Ectodermal cell (in vitro differentiated cells): ENCODE results near the gene PPM1L.

Experiments used
- H3K27ac ChIP-seq: 2 replicates; pipeline ENCODE4 v1.7.0; 2013; ENCODE audit warnings: mild to moderate bottlenecking, low read depth, low read length; ENCODE audit not compliant: insufficient read depth, poor library complexity, severe bottlenecking
- H3K27me3 ChIP-seq: 2 replicates; pipeline ENCODE4 v1.7.0; 2013; ENCODE audit warnings: mild to moderate bottlenecking, low read length; ENCODE audit not compliant: insufficient read depth, control insufficient read depth, poor library complexity, severe bottlenecking
- H3K36me3 ChIP-seq: one replicate; pipeline ENCODE4 v1.7.0; 2013; ENCODE audit warnings: low read length; ENCODE audit not compliant: control insufficient read depth, insufficient read depth
- H3K4me1 ChIP-seq: one replicate; pipeline ENCODE4 v1.7.0; 2013; ENCODE audit warnings: low read length; ENCODE audit not compliant: control insufficient read depth, insufficient read depth
- H3K4me3 ChIP-seq: 2 replicates; pipeline ENCODE4 v1.7.0; 2013; ENCODE audit warnings: low read depth, low read length, control low read depth; ENCODE audit not compliant: insufficient read depth
- H3K9me3 ChIP-seq: 2 replicates; pipeline ENCODE4 v1.7.0; 2013; ENCODE audit warnings: mild to moderate bottlenecking, low read length, moderate library complexity; ENCODE audit not compliant: control insufficient read depth
- WGBS, 2 experiments: methylation state at CpG; one replicate each; pipeline ENCODE4 v1.1.7; 2013; ENCODE audit warnings: missing lambda C conversion rate in 2 of 2; 5-methylcytosine and 5-hydroxymethylcytosine counted together

PPM1L gene

DNA sequence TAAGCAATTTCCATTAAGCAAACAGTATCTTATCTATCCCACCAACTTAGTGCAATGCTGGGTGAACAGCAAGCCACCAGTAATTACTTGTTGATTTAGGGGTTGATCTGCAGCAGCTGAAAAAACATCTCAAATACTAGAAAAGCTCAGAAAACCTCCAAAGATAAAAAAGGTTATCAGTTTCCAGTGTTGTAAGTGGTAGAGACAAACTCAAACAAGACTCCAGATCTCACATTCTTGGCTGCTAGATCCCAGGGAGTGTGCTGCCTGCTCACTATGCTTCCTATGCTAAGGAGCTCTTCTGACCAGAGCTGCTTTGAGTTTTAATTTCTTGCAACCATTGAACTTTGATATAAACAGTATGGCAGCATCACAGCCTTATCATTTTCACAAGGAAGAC is 337.9 kb downstream of the PPM1L start:
- Histone ChIP-seq H3K4me1 (no peaks in the 10 kb centered on the region), H3K27ac (no peak overlapping the region), H3K36me3 (no peaks in the 10 kb centered on the region), H3K4me3 (no peak overlapping the region), H3K9me3 (no peaks in the 10 kb centered on the region), H3K27me3 (no peaks in the 10 kb centered on the region)

- Histone ChIP-seq H3K36me3 (no peaks in the 10 kb centered on the region), H3K27ac (no peak overlapping the region), H3K27me3 (no peaks in the 10 kb centered on the region), H3K4me3 (no peak overlapping the region), H3K4me1 (no peaks in the 10 kb centered on the region), H3K9me3 (no peaks in the 10 kb centered on the region)
- 77 to 78% methylated on average over 7 of the region's 7 CpGs for WGBS, 2 experiments
Measured at GRCh38 chr3:161096771-161097367, 340.8 kb downstream of the PPM1L start.

- peaks cover 6% of the 10 kb centered on the region for H3K4me1 ChIP-seq
- peaks cover 26% of the 10 kb centered on the region for H3K27me3 ChIP-seq
- no peak overlapping the region for H3K27ac ChIP-seq
- WGBS, 2 experiments, result 87 to 95% methylated on average over 6 of the region's 6 CpGs
- no peaks in the 10 kb centered on the region for H3K36me3 ChIP-seq
- no peak overlapping the region for H3K4me3 ChIP-seq
- no peaks in the 10 kb centered on the region for H3K9me3 ChIP-seq
Measured at GRCh38 chr3:161100994-161101393, 345.0 kb downstream of the PPM1L start.

GRCh38 chr3:161101609-161102008 is 345.6 kb downstream of the PPM1L start:
- 98 to 100% methylated on average over 1 to 3 of the region's 3 CpGs for WGBS, 2 experiments
- peaks cover 29% of the 10 kb centered on the region for H3K27me3 ChIP-seq

GRCh38 chr3:161103776-161104385 is 347.9 kb downstream of the PPM1L start:
- Histone ChIP-seq H3K4me1 (peaks cover 6% of the 10 kb centered on the region), H3K9me3 (no peaks in the 10 kb centered on the region), H3K4me3 (peak overlapping the region; percentile 57), H3K27me3 (peaks cover 29% of the 10 kb centered on the region), H3K27ac (no peak overlapping the region), H3K36me3 (no peaks in the 10 kb centered on the region)
- WGBS, 2 experiments, result 94 to 95% methylated on average over 22 of the region's 22 CpGs

More at GRCh38 chr3:161101609-161102008, 345.6 kb downstream of the PPM1L start:
- Histone ChIP-seq H3K4me1 (peaks cover 6% of the 10 kb centered on the region), H3K27ac (no peak overlapping the region), H3K36me3 (no peaks in the 10 kb centered on the region), H3K4me3 (no peak overlapping the region), H3K9me3 (no peaks in the 10 kb centered on the region)

DNA sequence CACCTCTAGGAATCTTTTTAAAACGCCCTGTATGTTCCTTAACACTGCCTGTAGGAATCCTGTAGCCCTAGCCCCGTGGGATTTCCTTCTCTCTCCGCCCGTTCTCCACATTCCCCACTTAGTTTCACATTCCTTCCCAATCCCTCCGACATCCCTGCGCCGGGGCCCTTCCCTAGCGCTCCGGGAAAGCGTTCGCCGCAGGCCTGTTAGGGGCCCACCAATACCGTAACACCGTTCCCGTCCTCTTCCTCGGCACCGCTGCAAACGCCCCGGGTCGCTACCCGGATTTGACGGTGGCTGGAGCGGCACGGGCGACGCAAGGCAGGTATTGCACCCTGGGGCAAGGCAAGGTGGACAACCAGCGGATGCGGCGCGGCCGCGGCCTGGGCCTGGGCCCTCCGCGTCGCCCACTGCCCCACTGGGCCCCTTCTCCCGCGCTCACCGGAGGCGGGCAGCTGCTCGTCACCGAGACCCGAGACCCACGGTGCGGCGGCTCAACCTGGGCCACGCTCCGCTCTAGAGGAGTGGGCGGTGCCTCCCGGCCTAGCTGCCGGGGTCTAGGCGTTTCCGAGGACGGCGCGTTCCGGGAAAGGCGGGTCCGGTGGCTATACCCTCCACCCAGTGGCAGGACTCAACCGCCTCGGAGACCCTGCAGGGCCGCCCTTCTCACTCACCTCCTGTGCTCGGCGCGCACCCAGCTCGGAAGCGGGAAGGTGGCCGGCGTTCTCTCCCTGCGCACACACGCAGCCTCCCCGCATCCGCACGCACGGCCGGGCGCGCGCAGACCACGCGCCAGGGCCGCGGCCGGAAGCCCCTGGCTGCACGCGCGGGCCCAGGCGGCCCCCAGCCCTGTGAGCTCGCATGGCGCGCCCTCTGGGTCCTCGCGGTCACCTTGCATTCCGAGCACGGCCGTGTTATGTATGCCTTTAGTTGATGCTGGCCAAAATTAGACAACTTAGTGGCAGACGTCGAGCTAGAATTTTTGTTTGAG is 348.8 kb downstream of the PPM1L start, which contains the start of gene B3GALNT1:
B3GALNT1 (minus strand) TSS at position 789 of the 991 bp plus-strand sequence. CDS start 18,595 bp downstream, outside the sequence.
- peak within 1 kb of the TSS; percentile 57 for H3K4me3 ChIP-seq
- H3K36me3 ChIP-seq, result no peaks in the 10 kb centered on the region
- H3K27ac ChIP-seq, result no peak within 1 kb of the TSS
- peaks cover 29% of the 10 kb centered on the region for H3K27me3 ChIP-seq
- no peaks in the 10 kb centered on the region for H3K9me3 ChIP-seq
- H3K4me1 ChIP-seq, result peaks cover 6% of the 10 kb centered on the region
- WGBS, 2 experiments, result 5% methylated on average over 97 of the region's 97 CpGs

DNA sequence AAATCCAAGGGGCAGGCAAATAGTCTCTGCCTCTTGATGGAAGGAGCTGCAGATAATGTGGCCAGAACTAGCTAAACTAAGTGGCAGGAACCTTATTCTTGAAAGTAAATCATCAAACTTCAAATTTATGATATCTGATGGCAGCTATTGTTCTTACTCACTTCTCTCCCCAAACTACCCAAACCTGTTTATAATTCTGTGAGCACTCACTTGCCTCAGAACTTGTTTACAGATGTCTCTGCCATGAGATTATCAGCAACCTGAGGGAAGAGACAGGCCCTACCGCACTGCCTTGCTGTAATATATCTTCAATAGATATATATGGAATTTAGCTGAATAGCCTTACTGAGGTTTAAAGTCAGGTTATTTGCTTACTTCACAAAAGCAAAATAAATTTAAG is 351.3 kb downstream of the PPM1L start:
- Histone ChIP-seq H3K4me3 (no peak overlapping the region), H3K9me3 (no peaks in the 10 kb centered on the region), H3K36me3 (no peaks in the 10 kb centered on the region), H3K27me3 (peaks cover 29% of the 10 kb centered on the region), H3K4me1 (peaks cover 6% of the 10 kb centered on the region), H3K27ac (no peak overlapping the region)
- 100% methylated on average over 1 of the region's 1 CpG; no CpG with 5 or more reads in 1 of the 2 experiments for WGBS, 2 experiments

GRCh38 chr3:161108840-161109239 is 352.8 kb downstream of the PPM1L start:
- Histone ChIP-seq H3K27ac (no peak overlapping the region), H3K27me3 (peaks cover 25% of the 10 kb centered on the region), H3K36me3 (no peaks in the 10 kb centered on the region), H3K4me1 (peaks cover 6% of the 10 kb centered on the region), H3K9me3 (no peaks in the 10 kb centered on the region), H3K4me3 (no peak overlapping the region)
- 86 to 95% methylated on average over 1 of the region's 1 CpG for WGBS, 2 experiments

DNA sequence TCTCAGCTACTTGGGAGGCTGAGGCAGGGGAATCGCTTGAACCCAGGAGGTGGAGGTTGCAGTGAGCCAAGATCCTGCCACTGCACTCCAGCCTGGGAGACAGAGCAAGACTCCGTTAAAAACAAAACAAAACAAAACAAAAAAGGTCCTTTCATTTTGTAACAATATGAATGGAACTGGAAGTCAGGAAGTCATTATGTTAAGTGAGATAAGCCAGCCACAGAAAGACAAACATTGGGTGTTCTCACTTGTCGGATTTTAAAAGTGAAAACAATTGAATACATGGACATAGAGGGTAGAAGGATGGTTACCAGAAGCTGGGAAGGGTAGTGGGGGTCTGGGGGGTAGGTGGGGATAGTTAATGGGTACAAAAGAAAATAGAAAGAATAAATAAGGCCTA is 361.6 kb downstream of the PPM1L start:
- no peaks in the 10 kb centered on the region for H3K36me3 ChIP-seq
- H3K4me3 ChIP-seq, result no peak overlapping the region
- H3K27ac ChIP-seq, result no peak overlapping the region
- H3K4me1 ChIP-seq, result no peaks in the 10 kb centered on the region
- no peaks in the 10 kb centered on the region for H3K9me3 ChIP-seq
- no peaks in the 10 kb centered on the region for H3K27me3 ChIP-seq
- WGBS, 2 experiments, result 85 to 91% methylated on average over 2 to 3 of the region's 3 CpGs

DNA sequence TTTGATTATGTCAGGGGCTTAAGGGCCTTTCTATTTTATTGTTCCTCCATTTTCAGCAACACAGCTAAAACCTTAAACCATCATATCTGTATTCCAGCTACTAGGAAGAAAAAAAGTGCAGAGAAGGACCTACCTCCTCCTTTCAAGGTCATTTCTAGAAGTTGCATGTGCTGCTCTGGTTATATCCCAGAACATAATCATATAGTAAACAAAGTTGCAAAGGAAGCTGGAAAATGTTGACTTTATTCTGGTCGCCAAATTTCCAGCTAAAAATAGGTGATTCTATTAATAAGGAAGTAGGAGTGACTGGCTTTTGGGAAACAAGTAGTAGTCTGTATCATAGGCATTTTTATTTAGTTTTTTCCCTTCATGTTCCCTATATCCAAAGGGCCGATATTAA is 370.5 kb downstream of the PPM1L start:
- WGBS, 2 experiments, result 96 to 100% methylated on average over 1 to 2 of the region's 2 CpGs
- H3K4me3 ChIP-seq, result no peak overlapping the region
- H3K9me3 ChIP-seq, result no peaks in the 10 kb centered on the region
- no peaks in the 10 kb centered on the region for H3K27me3 ChIP-seq
- H3K27ac ChIP-seq, result no peak overlapping the region
- H3K36me3 ChIP-seq, result no peaks in the 10 kb centered on the region
- H3K4me1 ChIP-seq, result no peaks in the 10 kb centered on the region
